ENCODE results near the gene GBGT1. TPM values are rescaled to one million over a fixed set of nuclear protein-coding genes. Genes with fewer than 3 reads are reported as not detected.

GBGT1 gene
- total RNA-seq, 1 experiment from 2014 or later: not detected

DNA sequence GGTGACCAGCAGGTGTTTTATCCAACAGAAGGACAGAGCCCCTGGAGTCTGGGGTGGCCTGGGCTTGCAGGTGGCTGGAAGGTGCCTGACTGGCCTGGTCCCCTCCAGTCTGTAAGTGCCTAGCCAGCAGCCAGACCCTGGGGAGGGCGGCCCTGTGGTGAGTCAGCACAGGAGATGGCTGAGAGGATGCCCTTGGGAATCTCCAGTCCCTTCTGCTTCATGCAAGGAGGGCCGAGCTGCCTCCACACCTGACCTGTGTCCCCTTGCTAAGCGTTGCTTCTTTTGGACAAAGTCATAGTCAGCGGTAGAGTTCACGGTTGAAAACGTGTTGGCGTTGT, 25.1 kb upstream of the GBGT1 start:
- Mint-ChIP-seq H3K9me3 (ENCODE audit: low read depth, unreplicated experiment) (peaks cover under 1% of the 10 kb centered on the region), H3K36me3 (ENCODE audit: insufficient read depth, unreplicated experiment) (peaks cover 1% of the 10 kb centered on the region), H3K27ac (ENCODE audit: unreplicated experiment) (no peak overlapping the region), H3K4me3 (ENCODE audit: low read depth, unreplicated experiment) (no peak overlapping the region), H3K27me3 (ENCODE audit: unreplicated experiment) (peaks cover 38% of the 10 kb centered on the region), H3K4me1 (ENCODE audit: low read depth, unreplicated experiment) (no peaks in the 10 kb centered on the region)
- CTCF ChIA-PET: interaction anchor here (0.8 to 3.8 kb wide), 7 partner anchors 50 to 298 kb away, joined by 3 to 46 read pairs (median 4); no protein-coding TSS in a partner anchor
- no TSS peak for BruUV-seq (replicated peaks)
- TF ChIP-seq, protein P1, sequence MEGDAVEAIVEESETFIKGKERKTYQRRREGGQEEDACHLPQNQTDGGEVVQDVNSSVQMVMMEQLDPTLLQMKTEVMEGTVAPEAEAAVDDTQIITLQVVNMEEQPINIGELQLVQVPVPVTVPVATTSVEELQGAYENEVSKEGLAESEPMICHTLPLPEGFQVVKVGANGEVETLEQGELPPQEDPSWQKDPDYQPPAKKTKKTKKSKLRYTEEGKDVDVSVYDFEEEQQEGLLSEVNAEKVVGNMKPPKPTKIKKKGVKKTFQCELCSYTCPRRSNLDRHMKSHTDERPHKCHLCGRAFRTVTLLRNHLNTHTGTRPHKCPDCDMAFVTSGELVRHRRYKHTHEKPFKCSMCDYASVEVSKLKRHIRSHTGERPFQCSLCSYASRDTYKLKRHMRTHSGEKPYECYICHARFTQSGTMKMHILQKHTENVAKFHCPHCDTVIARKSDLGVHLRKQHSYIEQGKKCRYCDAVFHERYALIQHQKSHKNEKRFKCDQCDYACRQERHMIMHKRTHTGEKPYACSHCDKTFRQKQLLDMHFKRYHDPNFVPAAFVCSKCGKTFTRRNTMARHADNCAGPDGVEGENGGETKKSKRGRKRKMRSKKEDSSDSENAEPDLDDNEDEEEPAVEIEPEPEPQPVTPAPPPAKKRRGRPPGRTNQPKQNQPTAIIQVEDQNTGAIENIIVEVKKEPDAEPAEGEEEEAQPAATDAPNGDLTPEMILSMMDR (IDR thresholded peaks at IDR 0.05; ENCODE audit: unreplicated experiment): no peak
- intact Hi-C loops (cut with micrococcal nuclease; ENCODE audit: unreplicated experiment): loop anchor here (5.0 kb wide), 3 partner anchors 88 to 298 kb away; partner anchors contain the start of gene ABO
- no peak for DNase-seq

DNA sequence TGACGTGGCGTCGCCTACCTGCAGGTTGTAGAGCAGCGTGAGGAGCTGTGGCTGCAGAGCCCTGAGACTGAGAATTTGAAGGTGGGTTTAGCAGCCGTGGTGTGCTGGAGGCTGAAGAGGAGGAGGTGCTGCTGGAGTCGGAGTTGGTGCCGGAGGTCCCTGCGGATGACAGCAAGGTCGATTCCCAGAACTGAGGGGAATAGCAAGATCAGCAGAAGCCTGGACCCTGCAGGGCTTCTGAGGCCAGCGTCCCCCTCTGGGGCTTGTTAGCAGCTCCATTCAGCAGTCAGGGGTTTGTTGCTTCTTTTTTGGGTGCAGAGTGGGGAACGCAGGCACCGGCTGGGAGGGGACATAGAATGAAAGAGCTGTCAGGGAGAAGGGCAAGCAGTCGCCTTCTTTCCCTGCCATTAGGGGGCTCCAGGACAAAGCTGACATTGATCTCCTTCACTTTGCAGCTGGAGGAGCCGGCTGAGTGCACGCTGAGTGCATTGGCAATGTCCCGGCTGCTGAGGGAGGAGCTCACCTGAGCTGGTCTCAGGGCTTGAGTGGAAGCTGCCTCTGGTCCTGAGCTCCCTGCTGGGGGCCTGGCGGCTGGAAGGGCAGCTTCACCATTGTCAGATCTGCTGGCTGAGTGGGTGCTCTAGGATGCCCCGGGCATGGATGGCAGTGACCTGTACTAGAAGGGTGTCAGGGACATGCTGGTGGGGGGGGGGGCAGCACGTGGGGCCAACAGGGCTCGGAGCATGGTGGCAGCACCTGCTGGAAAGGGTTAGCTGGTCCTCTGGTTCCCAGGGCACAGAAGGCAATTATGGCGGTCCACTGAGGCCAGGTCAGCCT, 24.5 kb upstream of the GBGT1 start:
- intact Hi-C loops (cut with micrococcal nuclease; ENCODE audit: unreplicated experiment): loop anchor here (5.0 kb wide), 3 partner anchors 89 to 299 kb away; partner anchors contain the start of gene ABO
- CTCF ChIA-PET: interaction anchor here (0.8 to 3.8 kb wide), 7 partner anchors 51 to 298 kb away, joined by 3 to 46 read pairs (median 4); no protein-coding TSS in a partner anchor
- peaks cover 39% of the 10 kb centered on the region for H3K27me3 Mint-ChIP-seq (ENCODE audit: unreplicated experiment)
- peak; percentile 63 for DNase-seq
- H3K9me3 Mint-ChIP-seq (ENCODE audit: low read depth, unreplicated experiment): no peaks in the 10 kb centered on the region
- no peak overlapping the region for H3K4me3 Mint-ChIP-seq (ENCODE audit: low read depth, unreplicated experiment)
- no peak overlapping the region for H3K27ac Mint-ChIP-seq (ENCODE audit: unreplicated experiment)
- no peaks in the 10 kb centered on the region for H3K36me3 Mint-ChIP-seq (ENCODE audit: insufficient read depth, unreplicated experiment)
- H3K4me1 Mint-ChIP-seq (ENCODE audit: low read depth, unreplicated experiment): no peaks in the 10 kb centered on the region
- BruUV-seq (replicated peaks): no TSS peak
- TF ChIP-seq, protein P1 (IDR thresholded peaks at IDR 0.05; ENCODE audit: unreplicated experiment): peak; percentile 29

DNA sequence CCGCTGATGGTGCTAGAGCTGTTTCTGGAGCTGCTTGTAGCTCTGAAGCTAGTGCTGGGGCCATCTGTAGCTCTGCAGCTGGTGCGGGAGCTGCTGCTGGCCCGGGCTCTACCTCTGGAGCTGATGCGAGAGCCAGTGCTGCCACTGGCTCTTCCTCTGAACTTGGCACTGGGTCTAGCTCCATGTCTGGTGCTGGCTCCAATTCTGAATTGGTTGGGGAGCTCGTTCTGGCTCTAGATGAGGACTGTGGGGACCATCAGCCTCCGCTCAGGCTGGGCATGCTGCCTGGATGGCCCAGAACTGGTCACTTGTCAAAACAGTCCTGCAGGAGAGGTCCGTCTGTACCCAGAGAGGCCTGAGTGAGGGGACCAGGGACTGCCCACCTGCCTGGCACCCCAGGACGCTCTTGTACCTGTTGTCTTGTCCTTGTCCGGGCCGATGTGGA, 23.9 kb upstream of the GBGT1 start:
- Mint-ChIP-seq H3K27ac (ENCODE audit: unreplicated experiment) (no peak overlapping the region), H3K4me3 (ENCODE audit: low read depth, unreplicated experiment) (no peak overlapping the region), H3K4me1 (ENCODE audit: low read depth, unreplicated experiment) (no peaks in the 10 kb centered on the region), H3K27me3 (ENCODE audit: unreplicated experiment) (peaks cover 46% of the 10 kb centered on the region), H3K36me3 (ENCODE audit: insufficient read depth, unreplicated experiment) (no peaks in the 10 kb centered on the region), H3K9me3 (ENCODE audit: low read depth, unreplicated experiment) (no peaks in the 10 kb centered on the region)
- TF ChIP-seq, protein P1 (IDR thresholded peaks at IDR 0.05; ENCODE audit: unreplicated experiment): no peak
- no TSS peak for BruUV-seq (replicated peaks)
- DNase-seq: no peak
- CTCF ChIA-PET: interaction anchor here (1.0 to 3.8 kb wide), 5 partner anchors 52 to 147 kb away, joined by 3 to 46 read pairs (median 4); no protein-coding TSS in a partner anchor
- intact Hi-C loops (cut with micrococcal nuclease; ENCODE audit: unreplicated experiment): loop anchor here (2.0 to 5.0 kb wide), 4 partner anchors 51 to 300 kb away; partner anchors contain the start of gene ABO

DNA sequence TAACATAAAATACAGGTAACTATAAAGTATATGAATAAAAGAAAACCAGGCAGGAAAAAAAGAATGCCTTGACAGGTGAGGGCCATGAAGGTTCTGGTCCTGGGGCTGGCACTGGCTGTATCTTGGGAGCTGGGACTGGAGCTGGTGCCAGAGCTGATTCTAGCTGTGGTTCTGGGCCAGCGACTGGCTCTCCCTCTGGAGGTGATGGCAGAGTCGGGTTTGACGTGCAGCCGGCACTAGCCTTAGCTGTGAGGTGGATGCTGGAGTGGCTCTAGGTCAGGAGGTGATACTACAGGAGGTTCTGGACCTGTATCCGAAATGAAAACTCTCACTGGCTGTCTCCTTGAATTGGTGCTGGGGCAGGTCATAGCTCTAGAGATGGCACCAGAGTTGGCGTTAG, 23.0 kb upstream of the GBGT1 start:
- CTCF ChIA-PET: interaction anchor here (2.2 to 3.8 kb wide), 2 partner anchors 52 to 143 kb away, joined by 19 to 46 read pairs; no protein-coding TSS in a partner anchor
- no peaks in the 10 kb centered on the region for H3K36me3 Mint-ChIP-seq (ENCODE audit: insufficient read depth, unreplicated experiment)
- intact Hi-C loops (cut with micrococcal nuclease; ENCODE audit: unreplicated experiment): loop anchor here (1.0 to 5.0 kb wide), 5 partner anchors 52 to 301 kb away; partner anchors contain the start of gene ABO
- peaks cover 51% of the 10 kb centered on the region for H3K27me3 Mint-ChIP-seq (ENCODE audit: unreplicated experiment)
- H3K4me3 Mint-ChIP-seq (ENCODE audit: low read depth, unreplicated experiment): no peak overlapping the region
- H3K27ac Mint-ChIP-seq (ENCODE audit: unreplicated experiment): no peak overlapping the region
- H3K9me3 Mint-ChIP-seq (ENCODE audit: low read depth, unreplicated experiment): no peaks in the 10 kb centered on the region
- no peak for DNase-seq
- no peaks in the 10 kb centered on the region for H3K4me1 Mint-ChIP-seq (ENCODE audit: low read depth, unreplicated experiment)
- TF ChIP-seq, protein P1 (IDR thresholded peaks at IDR 0.05; ENCODE audit: unreplicated experiment): no peak
- no TSS peak for BruUV-seq (replicated peaks)

Measured in Calu3 (cell line).